HG02642 (cell line): ENCODE measurements around the gene ZNF440.
"Not testable (repeated sequence)": the region's sequence is repeated elsewhere in the genome, so short reads cannot be mapped to it uniquely, and the experiment has no call there.

ENCODE experiments used
- ATAC-seq: cut with Tn5 transposase; IDR thresholded peaks from one replicate; pipeline ENCODE4 v1.9.1; 2021; ENCODE audit warnings: mild to moderate bottlenecking; ENCODE audit not compliant: unreplicated experiment, poor library complexity

ZNF440 gene

DNA sequence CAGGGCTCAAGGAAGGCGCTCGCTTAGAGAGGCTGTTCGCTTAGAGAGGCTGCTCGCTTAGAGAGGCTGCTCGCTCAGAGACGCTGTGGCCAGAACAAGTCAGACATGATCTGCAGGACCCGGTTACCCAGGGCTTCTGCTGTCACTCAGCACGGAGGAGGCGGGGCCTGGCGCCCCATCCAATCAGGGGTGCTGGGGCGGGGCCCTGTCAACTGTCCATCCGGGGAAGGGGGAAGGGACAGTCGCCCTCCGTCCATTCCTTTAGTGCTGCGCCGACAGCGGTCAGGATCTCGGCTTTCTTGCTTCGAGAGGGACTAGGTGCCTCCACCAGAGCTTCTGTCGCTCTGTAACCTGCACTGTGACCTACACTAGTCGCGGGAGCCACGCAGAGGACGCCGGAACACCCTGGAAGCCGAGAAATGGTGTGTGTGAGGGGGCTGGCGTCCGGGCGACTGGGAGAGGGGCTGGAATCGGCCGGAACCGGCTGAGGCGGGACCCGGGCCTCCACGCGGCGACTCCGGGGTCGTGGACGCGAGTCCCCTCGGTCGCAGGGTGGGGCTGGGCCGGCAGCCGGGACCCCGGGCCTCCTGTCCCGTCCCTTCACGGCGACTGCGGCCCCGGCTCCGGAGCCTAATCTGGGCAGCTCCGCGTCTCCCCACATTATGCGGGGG is at the start of gene ZNF440:
TSS of gene ZNF440 (plus strand) at position 245 of the 671 bp plus-strand sequence. CDS start at position 420, 175 bp downstream.
- ATAC-seq = peak; percentile 99

GRCh38 chr19:11766597-11767591 is 47.2 kb upstream of the ZNF440 start, which contains the start of gene ZNF441:
TSS of gene ZNF441 (plus strand) at chr19:11767000. CDS start at chr19:11767194, 194 bp downstream.
- peak; percentile 93 for ATAC-seq

DNA sequence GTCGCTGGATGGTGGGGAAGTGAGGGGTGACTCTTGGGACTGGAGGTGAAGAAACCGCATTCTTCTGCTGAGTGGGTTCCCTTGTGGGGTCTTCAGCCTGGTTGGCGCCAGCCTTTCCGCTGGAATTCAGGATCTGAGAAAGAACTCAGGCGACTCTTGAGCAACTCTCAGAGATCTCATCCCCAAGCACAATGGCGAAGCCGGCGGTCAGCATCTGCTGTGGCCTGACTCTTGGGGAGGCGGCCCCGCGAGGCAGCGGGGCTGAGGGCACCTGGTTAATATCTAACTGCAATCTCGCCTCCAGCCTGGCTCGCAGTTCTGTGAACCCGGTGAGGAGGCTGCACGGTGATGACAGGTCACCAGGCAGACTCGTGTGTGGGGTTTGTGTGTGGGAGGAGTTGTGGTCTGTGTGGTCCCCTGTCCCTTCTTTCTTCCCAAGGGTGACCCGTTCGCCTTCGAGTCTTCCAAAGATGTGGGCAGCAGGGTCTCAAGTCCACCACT is 46.4 kb upstream of the ZNF440 start:
- peak; percentile 34 for ATAC-seq

GRCh38 chr19:11769995-11770394 is 44.1 kb upstream of the ZNF440 start:
- ATAC-seq = no peak

GRCh38 chr19:11771520-11771919 is 42.6 kb upstream of the ZNF440 start:
- not testable (repeated sequence) for ATAC-seq

DNA sequence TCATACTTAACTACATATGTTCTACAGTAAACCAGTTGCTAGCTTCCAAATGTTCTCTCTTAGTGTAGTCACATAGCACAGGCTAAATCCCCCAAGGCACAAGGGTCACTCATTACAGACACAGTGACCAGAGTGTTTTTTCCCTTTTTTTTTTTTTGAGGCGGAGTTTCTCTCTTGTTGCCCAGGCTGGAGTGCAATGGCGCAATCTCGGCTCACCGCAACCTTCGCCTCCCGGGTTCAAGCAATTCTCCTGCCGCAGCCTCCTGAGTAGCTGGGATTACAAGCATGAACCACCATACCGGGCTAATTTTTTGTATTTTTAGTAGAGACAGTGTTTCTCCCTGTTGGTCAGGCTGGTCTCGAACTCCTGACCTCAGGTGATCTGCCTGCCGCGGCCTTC is 37.4 kb upstream of the ZNF440 start:
- ATAC-seq = not testable (repeated sequence)

GRCh38 chr19:11780431-11781020 is 33.5 kb upstream of the ZNF440 start:
- no peak for ATAC-seq

- ATAC-seq = no peak
Measured at GRCh38 chr19:11781295-11782057, 32.6 kb upstream of the ZNF440 start.

- no peak for ATAC-seq
Measured at GRCh38 chr19:11783767-11784166, 30.3 kb upstream of the ZNF440 start.

- ATAC-seq = no peak
Measured at GRCh38 chr19:11784356-11784755, 29.7 kb upstream of the ZNF440 start.

DNA sequence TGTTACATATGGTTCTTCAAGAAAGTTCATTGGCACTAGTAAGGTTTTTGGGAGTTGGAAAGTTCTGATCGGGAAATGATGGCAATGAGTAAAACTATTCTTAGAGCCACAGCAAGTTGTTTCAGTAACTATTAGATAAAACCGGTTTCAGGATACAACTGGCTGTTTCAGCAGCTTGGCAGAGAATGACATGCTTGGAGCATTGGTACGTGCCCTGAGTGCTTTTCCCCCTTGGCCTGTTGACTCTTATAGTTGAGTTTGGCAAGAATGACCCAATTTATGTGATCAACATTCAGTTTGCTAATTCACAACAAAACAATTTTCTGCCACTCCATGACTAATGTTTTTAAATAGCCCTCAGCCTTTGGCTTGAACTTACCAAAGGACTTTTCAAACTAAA is 26.5 kb upstream of the ZNF440 start:
- ATAC-seq = no peak

- no peak for ATAC-seq
Measured at GRCh38 chr19:11792942-11793341, 21.1 kb upstream of the ZNF440 start.

- ATAC-seq = peak; percentile 67
Measured at GRCh38 chr19:11797491-11797890, 16.6 kb upstream of the ZNF440 start.

DNA sequence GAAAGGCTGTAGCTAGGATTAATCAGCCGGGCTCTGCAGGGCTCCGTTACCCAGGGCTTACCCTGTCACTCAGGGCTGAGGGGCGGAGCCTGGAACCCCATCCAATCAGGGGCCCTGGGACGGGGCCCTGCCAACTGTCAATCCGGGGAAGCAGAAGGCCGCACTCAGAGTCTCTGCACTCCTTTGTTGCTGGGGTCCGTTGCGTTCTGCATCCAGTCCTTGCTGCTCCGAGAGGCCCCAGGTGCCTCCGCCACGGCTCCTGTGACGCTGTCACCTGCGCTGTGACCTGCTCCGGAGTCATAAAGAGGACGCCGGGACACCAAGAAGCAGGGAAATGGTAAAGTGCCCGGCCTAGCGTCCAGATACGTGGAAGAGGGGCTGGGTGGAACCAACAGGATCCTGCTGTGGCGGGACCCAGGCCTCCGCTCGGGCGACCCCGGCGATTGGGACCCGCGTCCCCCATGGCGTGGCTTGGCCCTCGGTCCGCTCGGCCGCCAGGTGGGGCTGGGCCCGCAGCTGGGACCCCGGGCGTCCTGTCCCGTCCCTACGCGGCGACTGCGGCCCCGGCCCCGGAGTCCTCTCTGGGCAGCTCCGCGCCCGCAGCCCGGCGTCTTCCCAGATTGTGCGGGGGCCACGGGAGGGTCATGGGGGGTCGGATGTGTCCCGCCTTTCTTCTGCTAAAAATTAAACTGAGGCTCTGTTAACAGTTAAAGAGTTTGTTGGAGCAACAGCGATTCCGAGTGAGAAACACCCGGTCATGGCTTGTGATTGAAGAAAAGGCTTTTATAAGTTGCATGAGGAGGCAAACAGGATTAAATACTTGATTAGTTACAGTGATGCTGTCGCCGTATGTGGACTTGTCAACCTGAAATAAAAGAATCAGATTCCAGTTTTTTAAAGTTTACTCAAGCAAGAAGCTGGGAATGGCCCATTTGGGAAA is 15.4 kb upstream of the ZNF440 start, which contains the start of gene ZNF491:
TSS of gene ZNF491 (plus strand) at position 133 of the 940 bp plus-strand sequence. CDS start 7,431 bp downstream, outside the sequence.
- ATAC-seq = peak; percentile 98

DNA sequence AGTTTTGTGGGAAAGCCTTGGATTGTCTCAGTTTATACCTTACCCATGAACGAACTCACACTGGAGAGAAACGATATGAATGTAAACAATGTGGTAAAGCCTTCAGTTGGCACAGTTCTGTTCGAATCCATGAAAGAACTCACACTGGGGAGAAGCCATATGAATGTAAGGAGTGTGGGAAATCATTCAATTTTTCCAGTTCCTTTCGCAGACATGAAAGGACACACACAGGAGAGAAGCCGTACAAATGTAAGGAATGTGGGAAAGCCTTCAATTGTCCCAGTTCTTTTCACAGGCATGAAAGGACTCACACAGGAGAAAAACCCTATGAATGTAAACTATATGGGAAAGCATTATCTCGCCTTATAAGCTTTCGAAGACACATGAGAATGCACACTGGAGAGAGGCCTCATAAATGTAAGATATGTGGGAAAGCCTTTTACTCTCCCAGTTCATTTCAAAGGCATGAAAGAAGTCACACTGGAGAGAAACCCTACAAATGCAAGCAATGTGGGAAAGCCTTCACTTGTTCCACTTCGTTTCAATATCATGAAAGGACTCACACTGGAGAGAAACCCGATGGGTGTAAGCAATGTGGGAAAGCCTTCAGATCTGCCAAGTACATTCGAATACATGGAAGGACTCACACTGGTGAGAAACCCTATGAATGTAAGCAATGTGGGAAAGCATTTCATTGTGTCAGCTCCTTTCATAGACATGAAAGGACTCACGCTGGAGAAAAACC is 7.5 kb upstream of the ZNF440 start:
- no peak for ATAC-seq

DNA sequence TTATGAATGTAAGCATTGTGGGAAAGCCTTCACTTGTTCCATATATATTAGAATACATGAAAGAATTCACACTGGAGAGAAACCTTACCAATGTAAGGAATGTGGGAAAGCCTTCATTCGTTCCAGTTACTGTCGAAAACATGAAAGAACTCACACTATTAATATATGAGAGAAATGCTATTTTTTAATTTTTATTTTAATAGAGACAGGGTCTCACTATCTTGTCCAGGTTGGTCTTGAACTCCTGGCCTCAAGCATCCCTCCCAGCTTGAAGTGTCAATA is 7.0 kb upstream of the ZNF440 start:
- ATAC-seq = no peak

DNA sequence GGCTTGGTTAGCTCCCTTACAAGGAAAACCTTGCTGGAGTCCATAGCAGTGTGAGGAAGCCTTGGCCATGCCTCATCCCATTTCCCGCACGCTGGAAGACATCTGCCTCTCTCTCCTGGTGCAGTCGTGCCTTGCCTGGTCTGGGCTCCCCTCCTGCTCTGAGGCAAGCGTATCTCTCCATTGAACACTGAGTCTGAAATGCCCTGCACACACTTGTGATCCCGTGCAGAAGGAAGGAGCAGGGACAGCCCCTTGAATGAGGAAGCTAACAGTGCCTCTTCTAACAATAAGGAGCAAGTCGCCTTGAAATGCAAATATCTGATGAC is 407 bp upstream of the ZNF440 start:
- ATAC-seq = peak; percentile 36

DNA sequence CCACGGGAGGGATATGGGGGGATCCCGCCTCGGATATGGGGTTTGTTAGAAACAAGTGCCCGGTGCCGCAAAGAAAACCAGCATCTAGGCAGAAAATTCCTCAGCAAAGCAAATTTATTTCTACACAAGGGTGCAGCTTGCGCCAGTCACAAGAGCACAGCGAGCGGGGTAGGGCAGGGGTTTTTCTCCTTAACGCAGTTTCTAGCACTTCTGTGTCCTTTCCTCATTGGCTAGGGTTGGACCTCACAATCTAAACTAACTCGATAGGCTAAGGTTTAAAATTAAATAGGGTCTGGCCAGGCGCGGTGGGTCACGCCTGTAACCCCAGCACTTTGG is 595 bp downstream of the ZNF440 start:
- no peak for ATAC-seq
